ENCODE data around the gene NTMT1.

NTMT1 gene

DNA sequence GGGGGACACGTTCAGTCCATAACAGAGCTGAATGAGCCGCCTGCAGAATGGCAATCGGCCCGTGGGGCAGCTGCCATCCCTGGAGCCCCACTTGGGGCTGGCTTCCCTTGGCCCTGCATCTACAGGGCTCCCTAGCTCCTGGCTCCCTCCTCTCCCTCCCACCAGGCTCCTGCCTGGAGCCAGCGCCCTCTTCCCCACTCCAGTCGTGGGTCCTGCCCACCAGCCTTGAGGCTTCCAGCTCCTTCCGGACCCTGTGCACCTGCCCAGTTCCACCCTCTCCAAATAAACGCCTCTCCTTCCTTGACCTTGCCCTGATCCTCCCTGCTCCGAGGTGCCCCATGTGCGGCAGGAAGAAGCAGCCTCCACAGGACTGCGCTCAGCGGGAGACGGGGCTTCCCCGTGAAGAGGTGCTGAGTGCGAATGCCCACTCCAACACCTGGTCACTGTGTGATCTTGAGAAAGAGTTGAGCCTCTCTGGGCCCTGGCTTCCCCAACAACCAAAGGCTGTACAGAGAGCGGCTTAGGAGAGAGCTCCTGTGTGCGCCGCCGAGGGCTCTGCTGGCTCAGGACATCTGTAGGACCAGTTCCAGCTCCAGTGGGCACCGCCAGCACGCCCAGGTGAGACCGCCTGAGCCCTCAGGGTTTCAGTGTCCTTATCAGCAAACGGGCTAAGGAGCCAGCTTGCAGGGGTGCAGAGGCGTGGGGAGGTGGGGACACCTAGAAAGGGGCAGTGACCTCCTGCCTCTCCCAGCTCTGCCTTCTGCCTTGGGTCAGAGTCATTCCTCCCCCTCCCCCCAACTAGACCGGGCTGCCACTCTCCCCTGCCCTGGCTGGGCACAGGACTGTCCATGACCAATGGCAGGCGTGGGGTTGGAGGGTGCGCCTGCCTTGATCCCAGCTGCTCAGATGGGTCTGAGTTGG, 17.1 kb upstream of the NTMT1 start:
- no peaks in the 10 kb centered on the region for H3K79me2 ChIP-seq (ENCODE audit: control insufficient read depth, insufficient read depth, low read length)
- H3K18ac ChIP-seq (ENCODE audit: low read length), result peak overlapping the region; percentile 92
- no peak overlapping the region for H3K27ac ChIP-seq (ENCODE audit: low read depth, low read length)
- peak overlapping the region; percentile 88 for H2AK5ac ChIP-seq (ENCODE audit: low read length)
- WGBS (ENCODE audit: extremely low coverage, insufficient coverage, low lambda C conversion rate), result no CpG with 5 or more reads among the region's 27 CpGs
- H3K23ac ChIP-seq (ENCODE audit: low read length), result peak overlapping the region; percentile 74
- H4K8ac ChIP-seq (ENCODE audit: low read depth, low read length), result no peak overlapping the region
- peak overlapping the region; percentile 93 for H3K4ac ChIP-seq (ENCODE audit: low read depth, low read length)
- H3K56ac ChIP-seq (ENCODE audit: low read length), result peak overlapping the region; percentile 83
- peaks cover 9% of the 10 kb centered on the region for H3K4me1 ChIP-seq (ENCODE audit: control insufficient read depth, low read depth, low read length)
- H3K27me3 ChIP-seq (ENCODE audit: insufficient read depth, low read length, poor library complexity), result no peaks in the 10 kb centered on the region
- no peaks in the 10 kb centered on the region for H3K36me3 ChIP-seq (ENCODE audit: control insufficient read depth, insufficient read depth, low read length)
- no peaks in the 10 kb centered on the region for H3K79me1 ChIP-seq (ENCODE audit: low read length)
- H2BK15ac ChIP-seq (replicated peaks; ENCODE audit: low read depth), result no peak overlapping the region
- no peak for DNase-seq
- H2BK5ac ChIP-seq (ENCODE audit: low read length), result peak overlapping the region; percentile 50
- no peak overlapping the region for H3K4me2 ChIP-seq (ENCODE audit: low read length)
- H3K4me3 ChIP-seq (ENCODE audit: low read length), result no peak overlapping the region
- no peak overlapping the region for H4K5ac ChIP-seq (ENCODE audit: low read length)
- no peak overlapping the region for H3K9ac ChIP-seq (ENCODE audit: low read length)
- no peak overlapping the region for H2BK120ac ChIP-seq (ENCODE audit: low read depth, low read length)

DNA sequence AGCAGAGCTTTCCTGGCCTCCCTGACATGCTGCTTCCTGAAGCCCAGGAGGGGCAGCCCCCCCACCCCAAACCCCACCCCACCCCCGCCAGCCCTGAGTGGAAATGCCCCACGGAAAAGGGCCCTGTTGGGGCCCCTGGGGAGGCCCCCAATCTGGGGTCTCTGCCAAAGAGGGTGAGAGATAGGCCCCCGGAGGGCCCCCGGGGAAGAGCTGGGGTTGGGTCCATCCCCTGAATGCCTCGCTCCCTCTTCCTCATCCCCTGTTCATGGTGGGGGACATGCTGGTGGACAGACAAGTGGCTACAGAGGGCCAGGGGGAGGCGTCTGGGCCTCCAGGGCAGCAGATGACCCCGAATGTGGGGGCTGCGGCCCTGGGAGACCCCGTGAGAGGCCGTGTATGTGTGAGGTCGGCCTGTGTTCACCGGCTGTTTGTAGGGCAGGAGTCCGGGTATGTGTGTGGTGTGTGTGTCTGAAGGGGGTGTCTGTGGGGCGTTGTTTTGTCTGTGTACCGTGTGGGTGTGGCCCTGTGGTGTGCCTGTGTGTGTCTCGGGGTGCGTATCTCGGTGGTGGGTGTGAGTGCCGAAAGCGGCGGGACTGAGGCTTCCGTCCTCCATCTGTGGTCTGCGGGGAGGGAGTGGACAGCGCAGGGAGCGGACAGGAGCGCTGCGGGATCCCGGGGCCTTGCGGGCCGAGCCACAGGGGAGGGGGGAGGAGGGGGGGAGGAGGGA, 16.3 kb upstream of the NTMT1 start:
- no peak overlapping the region for H3K4me3 ChIP-seq (ENCODE audit: low read length)
- H3K36me3 ChIP-seq (ENCODE audit: control insufficient read depth, insufficient read depth, low read length), result no peaks in the 10 kb centered on the region
- peak; percentile 47 for DNase-seq
- H3K56ac ChIP-seq (ENCODE audit: low read length), result peak overlapping the region; percentile 88
- peak overlapping the region; percentile 93 for H3K4ac ChIP-seq (ENCODE audit: low read depth, low read length)
- H2BK15ac ChIP-seq (replicated peaks; ENCODE audit: low read depth), result no peak overlapping the region
- peak overlapping the region; percentile 74 for H3K9ac ChIP-seq (ENCODE audit: low read length)
- WGBS (ENCODE audit: extremely low coverage, insufficient coverage, low lambda C conversion rate), result no CpG with 5 or more reads among the region's 30 CpGs
- H2AK5ac ChIP-seq (ENCODE audit: low read length), result peak overlapping the region; percentile 83
- H3K4me2 ChIP-seq (ENCODE audit: low read length), result peak overlapping the region; percentile 61
- H2BK5ac ChIP-seq (ENCODE audit: low read length), result peak overlapping the region; percentile 13
- peak overlapping the region; percentile 92 for H3K18ac ChIP-seq (ENCODE audit: low read length)
- no peak overlapping the region for H4K5ac ChIP-seq (ENCODE audit: low read length)
- no peaks in the 10 kb centered on the region for H3K79me1 ChIP-seq (ENCODE audit: low read length)
- no peak overlapping the region for H3K27ac ChIP-seq (ENCODE audit: low read depth, low read length)
- H3K23ac ChIP-seq (ENCODE audit: low read length), result no peak overlapping the region
- no peaks in the 10 kb centered on the region for H3K27me3 ChIP-seq (ENCODE audit: insufficient read depth, low read length, poor library complexity)
- no peak overlapping the region for H4K8ac ChIP-seq (ENCODE audit: low read depth, low read length)
- H3K79me2 ChIP-seq (ENCODE audit: control insufficient read depth, insufficient read depth, low read length), result no peaks in the 10 kb centered on the region
- H2BK120ac ChIP-seq (ENCODE audit: low read depth, low read length), result peak overlapping the region; percentile 85
- H3K4me1 ChIP-seq (ENCODE audit: control insufficient read depth, low read depth, low read length), result peaks cover 6% of the 10 kb centered on the region

DNA sequence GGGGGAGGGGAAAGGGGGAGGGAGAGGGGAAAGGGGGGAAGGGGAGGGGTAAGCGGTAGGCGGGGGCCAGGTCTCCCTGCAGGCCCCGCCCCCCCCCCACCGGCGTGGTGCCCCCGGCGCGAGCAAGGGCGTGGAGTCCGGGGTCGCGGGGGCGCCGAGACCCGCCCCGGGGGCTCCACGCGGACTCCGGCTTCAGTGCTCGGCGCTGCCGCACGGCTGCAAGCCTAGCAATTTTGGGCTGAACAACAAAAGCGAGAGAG, 15.8 kb upstream of the NTMT1 start:
- no peaks in the 10 kb centered on the region for H3K79me2 ChIP-seq (ENCODE audit: control insufficient read depth, insufficient read depth, low read length)
- H3K36me3 ChIP-seq (ENCODE audit: control insufficient read depth, insufficient read depth, low read length), result no peaks in the 10 kb centered on the region
- peak overlapping the region; percentile 89 for H3K56ac ChIP-seq (ENCODE audit: low read length)
- peaks cover 5% of the 10 kb centered on the region for H3K4me1 ChIP-seq (ENCODE audit: control insufficient read depth, low read depth, low read length)
- DNase-seq, result no peak
- H3K4me3 ChIP-seq (ENCODE audit: low read length), result peak overlapping the region; percentile 60
- H3K27ac ChIP-seq (ENCODE audit: low read depth, low read length), result peak overlapping the region; percentile 49
- no CpG with 5 or more reads among the region's 24 CpGs for WGBS (ENCODE audit: extremely low coverage, insufficient coverage, low lambda C conversion rate)
- H3K4ac ChIP-seq (ENCODE audit: low read depth, low read length), result peak overlapping the region; percentile 76
- H2AK5ac ChIP-seq (ENCODE audit: low read length), result no peak overlapping the region
- peak overlapping the region; percentile 85 for H3K9ac ChIP-seq (ENCODE audit: low read length)
- peak overlapping the region; percentile 19 for H2BK120ac ChIP-seq (ENCODE audit: low read depth, low read length)
- H3K18ac ChIP-seq (ENCODE audit: low read length), result peak overlapping the region; percentile 85
- no peak overlapping the region for H3K23ac ChIP-seq (ENCODE audit: low read length)
- no peaks in the 10 kb centered on the region for H3K27me3 ChIP-seq (ENCODE audit: insufficient read depth, low read length, poor library complexity)
- no peak overlapping the region for H2BK15ac ChIP-seq (replicated peaks; ENCODE audit: low read depth)
- no peak overlapping the region for H4K5ac ChIP-seq (ENCODE audit: low read length)
- H3K79me1 ChIP-seq (ENCODE audit: low read length), result no peaks in the 10 kb centered on the region
- H4K8ac ChIP-seq (ENCODE audit: low read depth, low read length), result peak overlapping the region; percentile 67
- H3K4me2 ChIP-seq (ENCODE audit: low read length), result peak overlapping the region; percentile 54
- H2BK5ac ChIP-seq (ENCODE audit: low read length), result no peak overlapping the region

DNA sequence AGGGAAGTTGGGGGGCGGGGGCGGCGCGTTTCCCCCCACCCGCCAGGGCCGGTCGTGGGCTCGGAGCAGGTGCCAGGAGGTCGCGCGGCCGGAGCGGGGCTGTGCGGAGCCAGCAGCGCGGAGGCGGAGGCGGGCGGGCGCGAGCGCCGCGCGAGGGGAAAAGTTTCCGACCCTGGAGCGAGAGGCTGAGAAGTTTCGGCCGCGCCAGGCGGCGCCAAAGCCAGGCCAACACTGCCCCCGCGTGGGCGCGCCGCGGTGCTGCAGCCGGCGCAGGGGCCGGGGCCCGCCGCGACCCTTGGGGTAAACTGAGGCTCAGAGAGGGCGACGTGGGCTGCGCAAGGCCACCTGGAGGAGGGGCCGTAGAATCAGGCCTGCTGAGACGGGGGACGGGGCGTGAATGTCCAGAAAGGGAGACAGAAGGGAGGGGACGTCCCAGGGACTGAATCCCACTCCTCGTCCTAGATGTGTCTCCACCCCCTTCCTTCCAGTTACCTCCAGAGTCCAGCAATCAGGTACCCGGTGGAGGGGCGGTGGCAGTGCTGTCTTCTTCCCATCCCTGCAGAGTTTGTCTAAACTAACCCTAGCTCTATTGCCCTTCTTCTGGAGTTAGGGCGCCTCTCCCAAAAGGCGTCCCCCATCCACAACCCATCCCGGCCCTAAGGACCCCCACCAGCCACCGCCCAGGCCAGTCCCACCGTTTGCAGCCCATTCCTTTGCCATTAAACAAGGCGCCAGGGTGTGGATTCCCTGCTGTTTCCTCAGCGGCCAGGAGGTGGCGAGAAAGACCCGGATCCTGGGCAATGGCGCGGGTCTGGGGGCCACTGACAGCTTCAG, 15.3 kb upstream of the NTMT1 start:
- Histone ChIP-seq H3K27ac (ENCODE audit: low read depth, low read length) (peak overlapping the region; percentile 49), H4K8ac (ENCODE audit: low read depth, low read length) (peak overlapping the region; percentile 67), H3K4me1 (ENCODE audit: control insufficient read depth, low read depth, low read length) (peaks cover 5% of the 10 kb centered on the region), H3K56ac (ENCODE audit: low read length) (peak overlapping the region; percentile 89), H2AK5ac (ENCODE audit: low read length) (no peak overlapping the region), H3K4ac (ENCODE audit: low read depth, low read length) (peak overlapping the region; percentile 76), H4K5ac (ENCODE audit: low read length) (no peak overlapping the region), H3K27me3 (ENCODE audit: insufficient read depth, low read length, poor library complexity) (no peaks in the 10 kb centered on the region), H3K79me2 (ENCODE audit: control insufficient read depth, insufficient read depth, low read length) (no peaks in the 10 kb centered on the region), H2BK5ac (ENCODE audit: low read length) (no peak overlapping the region), H3K23ac (ENCODE audit: low read length) (no peak overlapping the region), H2BK15ac (replicated peaks; ENCODE audit: low read depth) (no peak overlapping the region), H3K79me1 (ENCODE audit: low read length) (no peaks in the 10 kb centered on the region), H3K4me2 (ENCODE audit: low read length) (peak overlapping the region; percentile 84), H3K18ac (ENCODE audit: low read length) (peak overlapping the region; percentile 85), H3K36me3 (ENCODE audit: control insufficient read depth, insufficient read depth, low read length) (no peaks in the 10 kb centered on the region), H3K9ac (ENCODE audit: low read length) (peak overlapping the region; percentile 85), H2BK120ac (ENCODE audit: low read depth, low read length) (peak overlapping the region; percentile 19), H3K4me3 (ENCODE audit: low read length) (peak overlapping the region; percentile 60)
- WGBS (ENCODE audit: extremely low coverage, insufficient coverage, low lambda C conversion rate), result no CpG with 5 or more reads among the region's 66 CpGs
- peak; percentile 90 for DNase-seq

DNA sequence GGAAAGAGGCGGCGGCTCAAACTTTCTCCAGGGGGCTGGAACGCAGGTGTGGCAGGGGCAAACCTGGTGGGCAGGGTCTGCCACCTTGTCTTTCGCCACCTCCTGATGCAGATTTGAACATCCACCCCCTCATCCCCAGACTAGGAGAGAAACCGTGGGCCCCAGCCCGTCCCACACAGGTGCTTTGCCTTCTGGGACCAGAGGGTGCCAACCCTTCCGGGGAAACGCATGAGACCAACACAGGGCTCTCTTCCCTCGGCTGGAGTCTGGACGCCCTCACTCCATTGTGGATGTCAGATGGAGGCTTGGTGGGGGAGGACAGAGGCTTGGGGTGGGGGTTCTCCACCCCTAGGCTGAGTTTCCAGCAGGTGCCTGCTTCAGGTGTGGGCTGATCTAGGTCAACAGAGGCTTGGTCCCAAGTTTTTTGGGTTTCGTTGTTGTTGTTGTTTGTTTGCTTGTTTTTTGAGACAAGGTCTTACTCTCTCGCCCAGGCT, 14.6 kb upstream of the NTMT1 start:
- Histone ChIP-seq H3K27me3 (ENCODE audit: insufficient read depth, low read length, poor library complexity) (no peaks in the 10 kb centered on the region), H2BK5ac (ENCODE audit: low read length) (no peak overlapping the region), H3K79me2 (ENCODE audit: control insufficient read depth, insufficient read depth, low read length) (no peaks in the 10 kb centered on the region), H3K27ac (ENCODE audit: low read depth, low read length) (no peak overlapping the region), H3K79me1 (ENCODE audit: low read length) (no peaks in the 10 kb centered on the region), H3K4ac (ENCODE audit: low read depth, low read length) (no peak overlapping the region), H2BK15ac (replicated peaks; ENCODE audit: low read depth) (no peak overlapping the region), H3K4me2 (ENCODE audit: low read length) (no peak overlapping the region), H3K18ac (ENCODE audit: low read length) (no peak overlapping the region), H2AK5ac (ENCODE audit: low read length) (no peak overlapping the region), H2BK120ac (ENCODE audit: low read depth, low read length) (no peak overlapping the region), H3K4me1 (ENCODE audit: control insufficient read depth, low read depth, low read length) (peaks cover 5% of the 10 kb centered on the region), H3K36me3 (ENCODE audit: control insufficient read depth, insufficient read depth, low read length) (no peaks in the 10 kb centered on the region), H3K23ac (ENCODE audit: low read length) (no peak overlapping the region), H4K8ac (ENCODE audit: low read depth, low read length) (no peak overlapping the region), H4K5ac (ENCODE audit: low read length) (no peak overlapping the region), H3K56ac (ENCODE audit: low read length) (peak overlapping the region; percentile 38), H3K9ac (ENCODE audit: low read length) (no peak overlapping the region), H3K4me3 (ENCODE audit: low read length) (no peak overlapping the region)
- no peak for DNase-seq
- WGBS (ENCODE audit: extremely low coverage, insufficient coverage, low lambda C conversion rate), result no CpG with 5 or more reads among the region's 12 CpGs

All from mesendoderm (in vitro differentiated cells).